Chondrocyte (in vitro differentiated cells): ENCODE data around the gene NCF1. TPM values are rescaled to one million over a fixed set of nuclear protein-coding genes. Genes with fewer than 3 reads are reported as not detected.
"Not testable (repeated sequence)": the region's sequence is repeated elsewhere in the genome, so short reads cannot be mapped to it uniquely, and the experiment has no call there.

Experiments used
- DNase-seq: peaks from one replicate; pipeline ENCODE4 v3.0.0; 2021; ENCODE audit warnings: mixed read lengths, low spot score
- H3K27ac Mint-ChIP-seq: one replicate; pipeline ENCODE4 v1.8.0; 2021; ENCODE audit warnings: mild to moderate bottlenecking, moderate library complexity, mixed read lengths; ENCODE audit not compliant: unreplicated experiment
- H3K27me3 Mint-ChIP-seq: 2 replicates; pipeline ENCODE4 v1.8.0; 2021; ENCODE audit warnings: low read depth, mixed read lengths
- H3K36me3 Mint-ChIP-seq: 2 replicates; pipeline ENCODE4 v1.8.0; 2021; ENCODE audit warnings: low read depth, mixed read lengths
- H3K4me1 Mint-ChIP-seq: 2 replicates; pipeline ENCODE4 v1.8.0; 2021; ENCODE audit warnings: low read depth, mild to moderate bottlenecking, mixed read lengths
- H3K4me3 Mint-ChIP-seq: one replicate; pipeline ENCODE4 v1.8.0; 2021; ENCODE audit warnings: mild to moderate bottlenecking, moderate library complexity, mixed read lengths; ENCODE audit not compliant: unreplicated experiment
- H3K9me3 Mint-ChIP-seq: 2 replicates; pipeline ENCODE4 v1.8.0; 2021; ENCODE audit warnings: low read depth, mixed read lengths
- total RNA-seq: library from RNA; stranded (reverse); gene quantifications from 3 replicates; pipeline ENCODE4 v1.2.1, GENCODE V29; 2021

Gene NCF1
- total RNA-seq, 1 donor from 2014 or later: not detected

DNA sequence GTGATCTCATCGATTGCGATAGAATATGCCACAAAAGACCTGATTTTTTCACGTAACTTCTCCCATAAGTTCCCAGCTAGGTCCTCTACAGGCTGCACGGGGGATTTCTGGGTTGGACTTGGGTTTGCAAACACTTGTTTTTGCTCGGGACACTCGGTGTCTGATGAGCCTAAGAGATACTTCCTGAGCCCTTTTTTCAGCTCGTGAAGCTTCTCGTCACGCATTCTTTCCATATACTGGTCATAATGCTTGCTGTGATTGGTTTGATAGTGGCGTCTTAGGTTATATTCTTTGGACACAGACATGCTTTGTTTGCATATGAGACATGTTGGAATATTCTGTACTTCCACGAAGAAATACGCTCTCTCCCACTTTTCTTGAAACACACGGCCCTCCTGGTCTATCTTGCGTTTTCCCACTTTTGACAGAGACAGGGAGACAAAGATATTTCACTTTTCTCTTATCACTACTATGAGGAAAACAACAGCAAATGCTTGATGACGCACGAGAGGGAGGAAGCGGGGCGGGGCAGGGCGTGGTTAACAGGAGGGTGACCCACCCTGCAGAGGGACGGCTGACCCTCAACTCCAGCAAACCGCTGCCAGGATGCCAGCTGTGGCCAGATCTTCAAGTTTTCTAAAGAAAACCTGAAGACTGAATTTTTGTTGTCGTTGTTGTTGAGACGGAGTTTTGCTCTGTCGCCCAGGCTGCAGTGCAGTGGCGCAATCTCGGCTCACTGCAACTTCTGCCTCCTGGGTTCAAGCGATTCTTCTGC is 24.2 kb downstream of the NCF1 start:
- H3K27ac Mint-ChIP-seq, DNase-seq, H3K27me3 Mint-ChIP-seq, H3K4me1 Mint-ChIP-seq, H3K36me3 Mint-ChIP-seq, H3K4me3 Mint-ChIP-seq, H3K9me3 Mint-ChIP-seq: not testable (repeated sequence)

DNA sequence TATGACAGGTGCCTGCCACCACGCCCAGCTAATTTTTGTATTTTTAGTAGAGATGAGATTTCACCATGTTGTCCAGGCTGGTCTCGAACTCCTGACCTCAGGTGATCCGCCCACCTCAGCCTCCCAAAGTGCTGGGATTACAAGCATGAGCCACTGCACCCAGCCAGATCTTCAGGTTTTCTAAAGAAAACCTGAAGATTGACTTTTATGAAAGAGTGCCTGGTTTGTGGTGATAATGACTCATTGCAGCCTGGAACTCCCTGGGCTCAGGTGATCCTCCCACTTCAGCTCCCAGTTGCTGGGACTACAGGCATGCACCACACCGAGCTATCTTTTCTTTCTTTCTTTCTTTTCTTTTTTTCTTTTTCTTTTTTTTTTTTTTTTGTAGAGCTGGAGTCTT is 24.8 kb downstream of the NCF1 start:
- not testable (repeated sequence) for H3K27me3 Mint-ChIP-seq, H3K4me1 Mint-ChIP-seq, H3K4me3 Mint-ChIP-seq, H3K27ac Mint-ChIP-seq, DNase-seq, H3K9me3 Mint-ChIP-seq, H3K36me3 Mint-ChIP-seq

DNA sequence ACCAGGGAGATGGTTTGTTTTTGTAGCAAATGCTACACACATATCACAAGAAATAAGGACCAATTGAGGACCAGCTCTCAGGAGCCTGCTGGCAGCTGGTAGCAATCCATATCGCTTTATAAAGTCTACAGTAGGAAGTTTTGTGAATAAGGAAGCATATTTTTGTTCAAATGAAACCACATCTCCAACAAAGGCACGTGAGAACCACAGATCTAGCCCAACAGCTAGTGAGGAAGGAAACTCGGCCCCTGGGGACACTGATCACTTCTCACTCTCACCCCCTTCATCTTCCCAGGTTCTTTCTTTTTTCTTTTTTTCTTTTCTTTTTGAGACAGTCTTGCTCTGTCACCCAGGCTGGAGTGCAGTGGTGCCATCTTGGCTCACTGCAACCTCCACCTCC is 42.1 kb downstream of the NCF1 start:
- H3K9me3 Mint-ChIP-seq, H3K4me3 Mint-ChIP-seq, H3K27ac Mint-ChIP-seq, H3K27me3 Mint-ChIP-seq, H3K36me3 Mint-ChIP-seq, DNase-seq, H3K4me1 Mint-ChIP-seq: not testable (repeated sequence)

DNA sequence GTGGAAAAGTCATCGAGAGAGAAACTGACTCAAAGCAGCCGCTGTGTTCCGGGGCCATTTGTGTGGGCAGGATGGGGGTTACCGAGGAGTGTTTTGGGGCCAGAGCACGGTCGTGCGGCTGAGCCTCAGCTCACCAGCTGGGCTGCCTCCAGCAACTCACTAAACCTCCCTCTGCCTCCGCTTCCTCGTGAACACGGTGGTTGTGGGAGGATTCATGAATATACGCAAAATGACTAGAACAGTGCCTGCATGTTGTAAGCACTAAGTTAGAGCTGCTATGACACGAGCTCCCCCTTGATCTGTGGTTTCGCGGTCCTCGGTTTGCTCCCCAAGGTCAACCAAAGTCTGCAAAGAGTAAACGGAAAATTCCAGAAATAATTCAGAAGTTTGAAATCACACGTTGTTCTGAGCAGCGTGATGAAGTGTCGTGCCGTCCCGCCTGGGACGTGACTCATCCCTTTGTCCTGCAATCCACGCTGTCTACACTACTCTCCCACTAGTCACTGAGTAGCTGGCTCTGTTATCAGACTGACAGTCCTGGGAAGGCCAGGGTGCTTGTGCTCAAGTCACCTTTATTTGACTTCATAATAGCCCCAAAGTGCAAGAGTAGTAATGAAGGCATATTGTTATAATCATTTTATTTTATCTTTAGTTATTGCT is 46.5 kb downstream of the NCF1 start:
- H3K4me1 Mint-ChIP-seq, H3K36me3 Mint-ChIP-seq, H3K27ac Mint-ChIP-seq, H3K27me3 Mint-ChIP-seq, H3K4me3 Mint-ChIP-seq, H3K9me3 Mint-ChIP-seq, DNase-seq: not testable (repeated sequence)

DNA sequence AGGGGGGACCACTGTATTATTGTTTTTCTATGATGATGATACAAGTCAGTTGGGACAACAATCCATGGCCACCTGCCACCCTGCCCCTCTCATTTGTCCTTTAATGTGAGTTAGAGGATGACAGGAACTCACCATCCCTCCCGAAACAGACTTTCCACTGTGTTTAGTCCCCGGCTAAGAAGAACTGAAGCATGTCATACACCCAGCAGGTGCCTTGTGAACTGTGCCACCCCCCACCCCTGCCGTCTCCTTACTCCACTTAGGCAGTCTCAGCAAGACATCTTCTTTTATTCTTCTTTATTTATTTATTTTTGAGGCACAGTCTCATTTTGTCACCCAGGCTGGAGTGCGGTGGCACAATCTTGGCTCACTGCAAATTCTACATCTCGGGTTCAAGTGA is 47.4 kb downstream of the NCF1 start:
- not testable (repeated sequence) for H3K4me3 Mint-ChIP-seq, H3K36me3 Mint-ChIP-seq, H3K9me3 Mint-ChIP-seq, H3K27me3 Mint-ChIP-seq, DNase-seq, H3K27ac Mint-ChIP-seq, H3K4me1 Mint-ChIP-seq

DNA sequence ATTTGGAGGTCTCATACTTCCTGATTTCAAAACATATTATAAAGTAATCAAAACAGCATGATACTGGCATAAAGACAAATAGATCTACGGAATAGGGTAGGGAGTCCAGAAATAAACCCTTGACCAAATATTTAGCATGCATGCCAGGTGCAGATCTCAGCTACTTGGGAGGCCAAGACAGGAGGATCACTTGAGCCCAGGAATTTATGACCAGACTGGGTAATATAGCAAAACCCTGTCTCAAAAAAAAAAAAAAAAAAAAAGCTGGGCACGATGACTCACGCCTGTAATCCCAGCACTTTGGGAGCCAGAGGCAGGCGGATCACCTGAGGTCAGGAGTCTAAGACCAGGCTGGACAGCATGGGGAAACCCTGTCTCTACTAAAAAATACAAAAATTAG is 56.1 kb downstream of the NCF1 start:
- not testable (repeated sequence) for H3K4me1 Mint-ChIP-seq, DNase-seq, H3K27ac Mint-ChIP-seq, H3K36me3 Mint-ChIP-seq, H3K27me3 Mint-ChIP-seq, H3K9me3 Mint-ChIP-seq, H3K4me3 Mint-ChIP-seq

DNA sequence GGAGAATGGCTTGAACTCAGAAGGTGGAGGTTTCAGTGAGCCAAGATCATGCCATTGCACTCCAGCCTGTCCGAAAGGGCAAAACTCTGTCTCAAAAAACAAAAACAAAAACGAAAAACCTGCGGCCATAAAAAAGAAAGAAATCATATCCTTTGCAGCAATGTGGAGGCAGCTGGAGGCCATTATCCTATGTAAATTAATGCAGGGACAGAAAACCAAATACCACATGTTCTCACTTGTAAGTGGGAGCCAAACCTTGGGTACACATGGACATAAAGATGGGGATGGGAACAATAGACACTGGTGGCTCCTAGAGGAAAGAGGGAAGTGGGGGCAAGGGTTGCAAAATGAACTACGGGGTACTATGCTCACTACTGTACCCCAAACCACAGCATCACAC is 56.6 kb downstream of the NCF1 start:
- H3K27me3 Mint-ChIP-seq, DNase-seq, H3K4me1 Mint-ChIP-seq, H3K36me3 Mint-ChIP-seq, H3K4me3 Mint-ChIP-seq, H3K27ac Mint-ChIP-seq, H3K9me3 Mint-ChIP-seq: not testable (repeated sequence)

Other genes starting within 250 kb of the NCF1 start
- 157 to 234 TPM (median 160 TPM) in 3 replicates for gene GTF2I, start 116.3 kb upstream of the NCF1 start, total RNA-seq
- 14.5 to 16.2 TPM (median 15.1 TPM) in 3 replicates for gene GTF2IRD2, start 77.6 kb downstream of the NCF1 start, total RNA-seq
- 9.6 to 16.6 TPM (median 10.3 TPM) in 3 replicates for gene CASTOR2, start 190.7 kb downstream of the NCF1 start, total RNA-seq